Gastroesophageal sphincter (tissue), 3 donors: ENCODE measurements around the gene KCNIP4.

Source experiments
- CTCF ChIP-seq, 4 experiments: fragments of 200-600 bp in 2 of 4; fragments of 450-650 bp in 2 of 4; sonication (generic) in 1 of 4; IDR thresholded peaks; one replicate each; pipeline ENCODE4 v1.5.1; 2017 to 2019; ENCODE audit warnings: antibody characterized with exemption in 4 of 4, mild to moderate bottlenecking in 2 of 4, moderate library complexity in 2 of 4
- EP300 ChIP-seq: sonication (generic); formaldehyde crosslinking; IDR thresholded peaks from one replicate; pipeline ENCODE4 v1.6.1; 2017; ENCODE audit warnings: antibody characterized with exemption, mild to moderate bottlenecking
- POLR2A ChIP-seq, 2 donors: fragments of 450-650 bp; IDR thresholded peaks; one replicate each; pipeline ENCODE4 v1.6.1; 2017; ENCODE audit warnings: antibody characterized with exemption in 2 of 2, mild to moderate bottlenecking in 2 of 2, moderate library complexity in 1 of 2
- POLR2AphosphoS5 ChIP-seq: sonication (generic); formaldehyde crosslinking; IDR thresholded peaks from one replicate; pipeline ENCODE4 v1.6.1; 2017; ENCODE audit warnings: antibody characterized with exemption

- TF ChIP-seq POLR2A (IDR thresholded peaks at IDR 0.05), result no peak
- TF ChIP-seq CTCF (IDR thresholded peaks at IDR 0.05), result no peak
- TF ChIP-seq POLR2AphosphoS5, result no peak
- TF ChIP-seq EP300, result no peak
Observed at GRCh38 chr4:20995610-20996009, 953.0 kb downstream of the KCNIP4 start.
